OCI-LY7 (cell line): ENCODE measurements around the gene SRGN. TPM values are rescaled to one million over a fixed set of nuclear protein-coding genes. Genes with fewer than 3 reads are reported as not detected.

Experiments used
- BruUV-seq: library from RNA; stranded (reverse); fragments of 400-500 nt; replicated peaks from 2 replicates; lab custom pipeline; 2021; lab: Mats Ljungman, UMichigan
- CTCF ChIA-PET: fragments of 300-600 bp; sonication (Branson Sonifier 250); formaldehyde crosslinking; loops from one replicate; lab custom pipeline; 2022; ENCODE audit warnings: antibody characterized with exemption; ENCODE audit not compliant: unreplicated experiment; lab: Charles Lee
- POLR2A ChIA-PET: fragments of 300-600 bp; sonication (Branson Sonifier 250); formaldehyde crosslinking; loops from one replicate; lab custom pipeline; 2022; ENCODE audit warnings: antibody characterized with exemption; lab: Charles Lee
- DNase-seq: peaks from one replicate; pipeline ENCODE4 v3.0.0-alpha.2; 2015; ENCODE audit warnings: low spot score
- H2AFZ ChIP-seq: fragments of 200-600 bp; sonication (generic), shearing (Covaris generic); 2 replicates; pipeline ENCODE4 v1.6.1; 2014; ENCODE audit warnings: mild to moderate bottlenecking, antibody characterized with exemption, low read length, moderate library complexity
- H3K27ac ChIP-seq: fragments of 200-600 bp; sonication (generic); 2 replicates; pipeline ENCODE4 v1.5.1; 2014; ENCODE audit warnings: mixed run types, low read depth, mild to moderate bottlenecking, moderate library complexity, low read length, inconsistent platforms; ENCODE audit not compliant: poor library complexity, severe bottlenecking
- H3K36me3 ChIP-seq: fragments of 200-600 bp; sonication (generic); 2 replicates; pipeline ENCODE4 v1.6.1; 2014; ENCODE audit warnings: mild to moderate bottlenecking, antibody characterized with exemption, low read length, moderate library complexity, mixed read lengths; ENCODE audit not compliant: insufficient read depth
- H3K4me1 ChIP-seq: fragments of 200-600 bp; sonication (generic); 2 replicates; pipeline ENCODE4 v1.5.1; 2014; ENCODE audit warnings: mild to moderate bottlenecking, low read length; ENCODE audit not compliant: insufficient read depth, poor library complexity, severe bottlenecking
- H3K4me2 ChIP-seq: fragments of 200-600 bp; sonication (generic); 2 replicates; pipeline ENCODE4 v1.6.1; 2014; ENCODE audit warnings: mild to moderate bottlenecking, low read length
- H3K4me3 ChIP-seq: fragments of 200-600 bp; sonication (generic); 2 replicates; pipeline ENCODE4 v1.5.1; 2014; ENCODE audit warnings: mild to moderate bottlenecking, low read depth, low read length; ENCODE audit not compliant: poor library complexity, severe bottlenecking
- H3K79me2 ChIP-seq: fragments of 200-600 bp; sonication (generic); 2 replicates; pipeline ENCODE4 v1.6.1; 2016; ENCODE audit warnings: low read depth, mild to moderate bottlenecking, low read length, moderate library complexity, mixed read lengths; ENCODE audit not compliant: insufficient read depth
- H3K9me2 ChIP-seq: fragments of 200-600 bp; sonication (generic); 2 replicates; pipeline ENCODE4 v1.6.1; 2016; ENCODE audit warnings: mild to moderate bottlenecking, low read length, mixed read lengths; ENCODE audit not compliant: insufficient read depth
- H3K9me3 ChIP-seq: fragments of 200-600 bp; sonication (generic); 2 replicates; pipeline ENCODE4 v1.6.1; 2014; ENCODE audit warnings: mild to moderate bottlenecking, mixed run types, low read length, mixed read lengths
- H4K20me1 ChIP-seq: fragments of 200-600 bp; sonication (generic); 2 replicates; pipeline ENCODE4 v1.6.1; 2014; ENCODE audit warnings: mild to moderate bottlenecking, antibody characterized with exemption, low read length, moderate library complexity, mixed read lengths; ENCODE audit not compliant: insufficient read depth
- CTCF ChIP-seq: fragments of 200-600 bp; sonication (generic); conservative IDR thresholded peaks from 2 replicates; pipeline ENCODE4 v1.5.1; 2014; ENCODE audit warnings: mild to moderate bottlenecking, antibody characterized with exemption, low read length, moderate library complexity, mixed read lengths
- EZH2phosphoT487 ChIP-seq: fragments of 200-600 bp; sonication (generic); IDR thresholded peaks from 2 replicates; pipeline ENCODE4 v1.6.1; 2018; ENCODE audit warnings: low read depth, borderline replicate concordance, mild to moderate bottlenecking, mixed run types, antibody characterized with exemption, low read length, moderate library complexity, mixed read lengths
- intact Hi-C: fragments of 100-400 bp; cut with micrococcal nuclease; formaldehyde crosslinking; loops from one replicate; pipeline ENCODE4 v1.10.0; 2022; ENCODE audit not compliant: unreplicated experiment
- total RNA-seq, 2 experiments: library from RNA; depleted of rRNA in 1 of 2; stranded (reverse); fragments of >200 nt in 1 of 2; shearing (Covaris generic) in 1 of 2; gene quantifications; 2 replicates each; pipeline ENCODE4 v1.2.3, GENCODE V29; 2014 to 2022

Gene SRGN
- total RNA-seq, 2 experiments from 2014 or later, result 5.8 to 16.3 TPM

- BruUV-seq, result no TSS peak
- Histone ChIP-seq H4K20me1 (no peaks in the 10 kb centered on the region), H3K9me2 (no peaks in the 10 kb centered on the region), H3K36me3 (no peaks in the 10 kb centered on the region), H2AFZ (no peak overlapping the region), H3K9me3 (no peaks in the 10 kb centered on the region), H3K4me2 (peak overlapping the region; percentile 89; the same call in 1 of the 2 replicates), H3K27ac (no peak overlapping the region), H3K79me2 (peaks cover 4% of the 10 kb centered on the region; the same call in 1 of the 2 replicates), H3K4me1 (peaks cover 25% of the 10 kb centered on the region), H3K4me3 (no peak overlapping the region)
- ChIA-PET CTCF (no interaction called here), POLR2A (interaction anchor here (0.7 to 1.4 kb wide), 2 partner anchors 27 to 71 kb away, joined by 3 to 4 read pairs; no protein-coding TSS in a partner anchor)
- intact Hi-C loops, result loop anchor here (5.0 kb wide), 2 partner anchors 103 to 132 kb away; partner anchors contain the start of genes HKDC1 and KIFBP
- TF ChIP-seq EZH2phosphoT487 (no peak), CTCF (no peak)
- DNase-seq, result no peak
Observed at GRCh38 chr10:69089638-69090599, 2.0 kb downstream of the SRGN start.

- ChIA-PET POLR2A (interaction anchor here (1.5 kb wide), 1 partner anchor 51 kb away, joined by 4 read pairs; no protein-coding TSS in a partner anchor), CTCF (no interaction called here)
- no peak overlapping the region for H3K27ac ChIP-seq
- no peak for TF ChIP-seq CTCF
- TF ChIP-seq EZH2phosphoT487, result no peak
- no peaks in the 10 kb centered on the region for H3K36me3 ChIP-seq
- peaks cover 25% of the 10 kb centered on the region for H3K4me1 ChIP-seq
- no peaks in the 10 kb centered on the region for H4K20me1 ChIP-seq
- intact Hi-C loops, result loop anchor here (5.0 kb wide), 2 partner anchors 103 to 132 kb away; partner anchors contain the start of genes HKDC1 and KIFBP
- H3K79me2 ChIP-seq, result peaks cover 4% of the 10 kb centered on the region; the same call in 1 of the 2 replicates
- no peaks in the 10 kb centered on the region for H3K9me3 ChIP-seq
- H3K4me2 ChIP-seq, result no peak overlapping the region
- no peak for DNase-seq
- H3K4me3 ChIP-seq, result no peak overlapping the region
- no peaks in the 10 kb centered on the region for H3K9me2 ChIP-seq
- no TSS peak for BruUV-seq
- H2AFZ ChIP-seq, result no peak overlapping the region
Observed at GRCh38 chr10:69090685-69091084, 2.8 kb downstream of the SRGN start.
